ENCODE results near the gene CNP. TPM values are rescaled to one million over a fixed set of nuclear protein-coding genes. Genes with fewer than 3 reads are reported as not detected.
A peak's percentile ranks its signal among the peaks of the same experiment; 100 is the strongest.
"Not testable (repeated sequence)": the region's sequence is repeated elsewhere in the genome, so short reads cannot be mapped to it uniquely, and the experiment has no call there.

Gene CNP
- total and polyA plus RNA-seq, 8 donors = 53.4 to 75.4 (median 62.6) TPM

DNA sequence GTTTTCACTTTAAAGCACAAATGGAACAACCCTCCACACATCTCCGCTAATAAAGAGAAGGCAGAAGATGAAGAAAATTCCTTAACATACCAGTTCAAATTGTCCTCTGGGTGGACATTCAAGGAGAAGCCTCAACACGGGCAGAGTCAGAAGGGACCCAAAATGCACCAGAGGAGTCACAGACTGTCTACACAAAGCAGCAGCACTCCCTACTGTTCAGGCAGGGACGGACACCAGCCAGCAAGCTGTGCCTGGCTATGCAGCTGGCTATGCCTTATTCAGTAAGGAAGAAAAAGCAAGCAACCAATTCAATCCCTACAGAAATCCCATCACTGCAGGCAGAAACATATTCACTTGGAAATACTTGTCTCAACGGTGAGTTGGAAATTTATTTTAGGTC lies 42.6 kb downstream of the CNP start:
- intact Hi-C loops (cut with DNase I) = no loop called here

DNA sequence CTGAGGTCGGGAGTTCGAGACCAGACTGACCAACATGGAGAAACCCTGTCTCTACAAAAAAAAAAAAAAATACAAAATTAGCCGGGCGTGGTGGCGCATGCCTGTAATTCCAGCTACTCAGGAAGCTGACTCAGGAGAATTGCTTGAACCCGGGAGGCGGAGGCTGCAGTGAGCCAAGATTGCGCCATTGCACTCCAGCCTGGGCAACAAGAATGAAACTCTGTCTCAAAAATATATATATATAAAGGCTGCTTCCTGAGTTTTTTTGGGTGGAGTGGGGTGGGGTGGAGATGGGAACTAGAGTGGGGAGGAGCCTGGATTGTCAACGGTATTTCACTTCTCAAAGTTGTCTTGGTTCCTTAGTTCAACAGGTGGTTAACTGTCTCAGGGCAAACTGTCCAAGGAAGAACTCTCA lies 43.7 kb downstream of the CNP start:
- not testable (repeated sequence) for H3K4me3 ChIP-seq, H3K27me3 ChIP-seq, H3K9me3 ChIP-seq
- Histone ChIP-seq H3K4me1 (peaks cover 29 to 84% of the 10 kb centered on the region in 2 donors), H3K27ac (peak overlapping the region; percentile 33 to 72), H3K36me3 (peaks cover 0 to 14% of the 10 kb centered on the region in 2 donors)
- intact Hi-C loops (cut with DNase I) = loop anchor here in 1 of 2 donors (10.0 kb wide), 1 partner anchor 45 kb away; the partner anchor contains the start of gene CNP
- DNase-seq = peak in 1 of 4 donors; percentile 47
- peak; percentile 68 for ATAC-seq

More for the DNA sequence above, 42.6 kb downstream of the CNP start:
- Histone ChIP-seq H3K27ac (peak overlapping the region in 1 of 2 donors; percentile 72), H3K4me1 (peaks cover 29 to 84% of the 10 kb centered on the region in 2 donors), H3K36me3 (peaks cover 0 to 14% of the 10 kb centered on the region in 2 donors), H3K4me3 (no peak overlapping the region), H3K27me3 (no peaks in the 10 kb centered on the region), H3K9me3 (no peaks in the 10 kb centered on the region)
- ATAC-seq (no peak), DNase-seq (no peak)
- TF ChIP-seq, protein P1, sequence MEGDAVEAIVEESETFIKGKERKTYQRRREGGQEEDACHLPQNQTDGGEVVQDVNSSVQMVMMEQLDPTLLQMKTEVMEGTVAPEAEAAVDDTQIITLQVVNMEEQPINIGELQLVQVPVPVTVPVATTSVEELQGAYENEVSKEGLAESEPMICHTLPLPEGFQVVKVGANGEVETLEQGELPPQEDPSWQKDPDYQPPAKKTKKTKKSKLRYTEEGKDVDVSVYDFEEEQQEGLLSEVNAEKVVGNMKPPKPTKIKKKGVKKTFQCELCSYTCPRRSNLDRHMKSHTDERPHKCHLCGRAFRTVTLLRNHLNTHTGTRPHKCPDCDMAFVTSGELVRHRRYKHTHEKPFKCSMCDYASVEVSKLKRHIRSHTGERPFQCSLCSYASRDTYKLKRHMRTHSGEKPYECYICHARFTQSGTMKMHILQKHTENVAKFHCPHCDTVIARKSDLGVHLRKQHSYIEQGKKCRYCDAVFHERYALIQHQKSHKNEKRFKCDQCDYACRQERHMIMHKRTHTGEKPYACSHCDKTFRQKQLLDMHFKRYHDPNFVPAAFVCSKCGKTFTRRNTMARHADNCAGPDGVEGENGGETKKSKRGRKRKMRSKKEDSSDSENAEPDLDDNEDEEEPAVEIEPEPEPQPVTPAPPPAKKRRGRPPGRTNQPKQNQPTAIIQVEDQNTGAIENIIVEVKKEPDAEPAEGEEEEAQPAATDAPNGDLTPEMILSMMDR (IDR thresholded peaks at IDR 0.05) = no peak

DNA sequence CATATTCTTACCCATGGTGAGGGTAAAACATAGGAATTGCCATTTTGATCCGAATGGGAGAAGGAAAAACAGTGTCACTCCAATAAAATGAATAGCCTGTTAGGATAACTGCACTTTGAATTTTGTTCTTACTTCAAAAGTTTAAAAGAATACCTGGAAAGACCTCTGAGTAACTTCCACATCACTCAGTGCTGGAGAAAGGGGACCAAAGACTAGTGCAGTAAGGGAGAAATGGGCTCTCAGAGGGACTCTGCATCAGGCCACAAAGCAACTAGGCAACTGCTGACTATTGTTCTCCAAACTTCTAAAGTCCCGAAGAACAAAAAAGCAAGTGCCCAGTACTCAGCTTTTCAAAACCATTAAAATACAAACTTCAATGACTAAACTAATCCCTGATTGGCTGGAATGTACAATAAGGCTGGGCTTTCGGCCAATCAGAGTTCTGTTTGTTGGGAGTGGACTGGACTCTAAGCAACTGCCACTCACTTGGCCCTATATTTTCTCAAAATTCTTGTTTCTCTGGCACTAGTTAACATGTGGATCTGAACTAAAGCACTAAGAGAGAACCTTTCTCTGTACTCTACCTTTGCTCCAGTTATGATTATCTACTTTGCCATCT lies 44.4 kb downstream of the CNP start:
- H3K27me3 ChIP-seq = no peaks in the 10 kb centered on the region
- peaks cover 0 to 14% of the 10 kb centered on the region in 2 donors for H3K36me3 ChIP-seq
- H3K4me1 ChIP-seq = peaks cover 34 to 84% of the 10 kb centered on the region in 2 donors
- TF ChIP-seq, protein P1 (IDR thresholded peaks at IDR 0.05) = no peak
- H3K4me3 ChIP-seq = no peak overlapping the region
- ATAC-seq (no peak), DNase-seq (no peak)
- H3K9me3 ChIP-seq = no peaks in the 10 kb centered on the region
- intact Hi-C loops (cut with DNase I) = loop anchor here in 1 of 2 donors (10.0 kb wide), 1 partner anchor 46 kb away; the partner anchor contains the start of gene CNP
- H3K27ac ChIP-seq = peak overlapping the region in 1 of 2 donors; percentile 72

DNA sequence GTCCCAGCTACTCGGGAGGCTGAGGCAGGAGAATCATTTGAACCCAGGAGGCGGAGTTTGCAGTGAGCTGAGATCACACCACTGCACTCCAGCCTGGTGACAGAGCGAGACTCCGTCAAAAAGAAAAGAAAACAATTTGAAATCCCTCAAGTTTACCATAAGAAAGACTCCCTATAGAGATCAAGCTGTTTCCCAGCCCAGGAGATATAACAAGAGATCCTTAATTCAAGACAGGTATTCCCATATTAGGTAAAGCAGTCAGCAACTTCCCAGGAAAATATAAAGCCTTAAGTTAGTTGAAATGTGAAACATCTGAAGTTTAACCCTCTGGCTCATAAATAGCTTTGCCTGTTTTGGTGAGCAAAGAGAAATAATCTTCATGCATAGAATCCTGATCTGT lies 45.8 kb downstream of the CNP start:
- not testable (repeated sequence) for H3K4me3 ChIP-seq, DNase-seq, ATAC-seq, H3K9me3 ChIP-seq, H3K27me3 ChIP-seq, H3K27ac ChIP-seq
- intact Hi-C loops (cut with DNase I) = loop anchor here in 1 of 2 donors (10.0 kb wide), 1 partner anchor 48 kb away; the partner anchor contains the start of gene CNP
- Histone ChIP-seq H3K36me3 (peaks cover 0 to 14% of the 10 kb centered on the region in 2 donors), H3K4me1 (peaks cover 31 to 80% of the 10 kb centered on the region in 2 donors)

DNA sequence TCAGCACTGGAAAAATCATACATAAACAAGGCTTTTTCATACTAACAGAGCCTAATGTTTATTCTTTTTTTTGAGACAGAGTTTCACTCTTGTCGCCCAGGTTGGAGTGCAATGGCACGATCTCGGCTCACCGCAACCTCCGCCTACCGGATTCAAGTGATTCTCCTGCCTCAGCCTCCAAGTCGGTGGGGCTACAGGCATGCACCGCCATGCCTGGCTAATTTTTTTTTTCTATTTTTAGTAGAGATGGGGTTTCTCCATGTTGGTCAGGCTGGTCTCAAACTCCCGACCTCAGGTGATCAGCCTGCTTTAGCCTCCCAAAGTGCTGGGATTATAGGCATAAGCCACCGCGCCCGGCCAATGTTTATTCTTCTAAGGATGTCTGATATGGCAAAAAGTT lies 47.1 kb downstream of the CNP start:
- ATAC-seq, H3K36me3 ChIP-seq, H3K4me3 ChIP-seq, H3K9me3 ChIP-seq, H3K27me3 ChIP-seq, DNase-seq, H3K27ac ChIP-seq: not testable (repeated sequence)
- peaks cover 28 to 87% of the 10 kb centered on the region in 2 donors for H3K4me1 ChIP-seq
- intact Hi-C loops (cut with DNase I) = loop anchor here in 1 of 2 donors (10.0 kb wide), 1 partner anchor 49 kb away; the partner anchor contains the start of gene CNP

DNA sequence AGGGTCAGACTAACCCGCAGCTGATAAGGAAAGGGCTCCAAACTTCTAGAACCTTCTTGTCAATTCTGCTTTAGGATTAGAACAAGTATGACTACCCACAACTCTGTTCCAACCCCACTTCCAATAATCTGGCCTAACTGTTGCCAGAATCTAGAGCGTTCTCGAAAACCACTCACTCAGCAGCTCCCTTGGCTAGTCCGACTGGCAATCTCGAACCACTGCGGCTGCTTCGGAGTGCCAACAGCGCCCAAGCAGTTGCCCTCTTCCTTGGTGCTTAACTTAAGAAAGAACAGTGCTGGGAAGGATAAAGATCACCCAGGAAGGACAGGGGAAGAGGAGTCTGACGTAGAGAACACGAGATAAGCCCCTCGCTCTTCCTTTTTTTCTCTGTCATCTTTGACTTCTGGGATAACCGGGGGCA lies 49.8 kb downstream of the CNP start:
- TF ChIP-seq, protein P1 (IDR thresholded peaks at IDR 0.05) = no peak
- Histone ChIP-seq H3K36me3 (peaks cover 0 to 5% of the 10 kb centered on the region in 2 donors), H3K9me3 (no peaks in the 10 kb centered on the region), H3K27ac (peak overlapping the region; percentile 93 to 94), H3K4me1 (peaks cover 25 to 74% of the 10 kb centered on the region in 2 donors), H3K27me3 (no peaks in the 10 kb centered on the region), H3K4me3 (peak overlapping the region; percentile 90 to 96)
- DNase-seq (peak in 2 of 4 donors; percentile 21 to 26), ATAC-seq (peak; percentile 6)
- intact Hi-C loops (cut with DNase I) = loop anchor here in 1 of 2 donors (10.0 kb wide), 1 partner anchor 52 kb away; the partner anchor contains the start of gene CNP

Measured in left lung (tissue), 10 donors.